NCI-H1436 (cell line): Measurements from ENCODE around the gene ASPN.

Source experiments
- DNase-seq: peaks from one replicate; lab custom pipeline; 2025; lab: John Stamatoyannopoulos, UW

Gene ASPN

DNA sequence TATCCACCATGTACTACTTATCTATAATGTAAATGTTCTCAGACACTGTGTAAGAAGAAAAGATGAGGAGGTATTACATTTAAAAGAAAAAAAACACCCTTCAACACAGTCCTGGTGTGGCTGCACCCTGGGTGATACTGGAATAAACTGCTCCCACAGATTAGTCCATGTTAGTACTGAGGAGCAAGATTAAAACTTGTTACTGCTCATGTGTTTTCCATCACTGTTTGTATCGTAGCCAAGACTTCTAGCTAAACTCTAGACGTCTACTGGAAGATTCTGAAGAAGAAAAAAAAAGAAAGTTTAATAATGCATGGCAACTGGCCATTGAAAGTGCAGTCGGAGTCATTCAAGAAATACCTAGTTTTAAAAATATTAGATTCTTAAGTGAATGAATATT lies at the start of gene ASPN:
Gene ASPN, minus strand, starts transcription at position 178 of the 400 bp plus-strand sequence.
- no peak for DNase-seq

DNA sequence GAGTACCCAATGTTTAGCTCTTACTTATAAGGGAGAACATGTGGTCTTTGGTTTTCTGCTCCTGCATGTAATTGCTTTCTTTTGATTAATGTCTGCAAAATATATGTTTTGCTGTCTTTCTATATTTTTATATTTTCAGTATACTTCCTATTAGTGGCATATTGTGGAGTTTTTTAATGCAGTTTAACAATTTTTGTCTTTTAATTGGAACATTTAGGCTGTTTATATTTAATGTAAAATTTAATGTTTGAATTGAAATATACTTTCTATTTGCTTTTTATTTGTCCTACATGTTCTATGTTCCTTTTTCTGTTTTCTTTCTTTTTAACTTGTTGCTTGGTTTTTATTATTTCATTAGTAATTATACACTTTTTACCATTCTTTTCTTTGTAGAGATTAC lies 48.6 kb upstream of the ASPN start:
- no peak for DNase-seq

DNA sequence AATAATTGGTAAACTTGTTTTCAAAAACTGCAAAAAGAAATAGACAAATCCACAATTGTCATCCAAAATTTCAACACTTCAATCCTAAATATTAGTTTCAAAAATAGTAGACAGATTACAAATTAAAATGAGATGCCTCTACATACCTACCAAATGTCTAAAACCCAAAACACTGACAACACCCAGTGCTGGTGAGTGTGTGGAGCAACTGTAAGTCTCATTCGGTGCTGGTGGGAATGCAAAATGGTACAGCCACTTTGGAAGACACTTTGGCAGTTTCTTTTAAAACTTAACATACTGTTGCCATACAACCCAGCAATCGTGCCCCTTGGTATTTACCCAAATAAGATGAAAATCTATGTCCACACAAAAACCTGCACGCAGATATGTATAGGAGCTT lies 46.8 kb upstream of the ASPN start:
- DNase-seq = no peak

DNA sequence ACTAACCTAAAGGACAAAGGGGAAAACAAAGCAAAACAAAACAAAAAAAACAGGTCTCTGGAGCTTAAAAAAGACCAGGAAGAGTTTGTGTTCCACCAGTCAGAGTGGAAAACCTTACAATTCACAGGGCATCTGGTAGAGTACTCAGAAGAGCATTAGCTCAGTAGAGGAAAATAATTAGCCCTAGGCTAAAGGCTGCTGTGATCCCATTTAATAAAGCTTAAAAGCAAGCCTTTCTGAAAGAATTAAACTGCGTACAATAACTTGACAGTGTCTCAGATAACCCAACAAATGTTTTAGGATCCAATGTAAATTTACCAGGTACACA lies 46.2 kb upstream of the ASPN start:
- DNase-seq = no peak

DNA sequence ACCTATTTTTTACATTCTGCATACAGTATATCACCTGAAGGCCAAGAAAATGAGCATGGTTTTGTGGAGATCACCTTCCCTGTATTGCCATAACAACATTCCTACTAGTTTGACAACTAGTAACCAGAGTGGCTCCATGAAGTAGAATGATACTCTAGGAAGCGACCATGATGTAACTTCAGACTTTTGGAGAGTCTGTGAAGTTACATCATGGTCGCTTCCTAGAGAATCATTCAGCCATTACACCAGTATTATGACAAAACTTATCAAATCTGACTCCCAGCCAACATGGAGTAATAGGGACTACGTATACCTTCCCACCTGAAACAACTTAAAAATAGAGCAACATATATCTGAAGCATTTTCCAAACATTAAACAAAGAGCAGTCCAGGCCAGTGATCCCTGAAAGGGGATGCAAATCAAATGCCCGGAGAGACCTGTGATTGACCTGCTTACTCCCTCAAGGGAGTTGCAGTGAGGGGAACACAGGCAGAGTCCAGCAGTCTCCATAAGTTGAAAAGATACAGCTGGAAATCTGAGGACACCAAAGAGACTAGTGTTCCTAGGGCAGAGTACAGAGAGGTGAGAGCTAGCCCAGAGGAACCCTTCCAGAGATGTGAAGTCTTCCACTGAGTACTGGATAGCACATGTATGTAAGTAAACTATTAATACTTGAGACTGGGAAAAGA lies 45.7 kb upstream of the ASPN start:
- DNase-seq = no peak

- no peak for DNase-seq
These were observed 45.1 kb upstream of the ASPN start for GRCh38 chr9:92527291-92527828.

GRCh38 chr9:92525306-92525705 lies 43.0 kb upstream of the ASPN start:
- no peak for DNase-seq

DNA sequence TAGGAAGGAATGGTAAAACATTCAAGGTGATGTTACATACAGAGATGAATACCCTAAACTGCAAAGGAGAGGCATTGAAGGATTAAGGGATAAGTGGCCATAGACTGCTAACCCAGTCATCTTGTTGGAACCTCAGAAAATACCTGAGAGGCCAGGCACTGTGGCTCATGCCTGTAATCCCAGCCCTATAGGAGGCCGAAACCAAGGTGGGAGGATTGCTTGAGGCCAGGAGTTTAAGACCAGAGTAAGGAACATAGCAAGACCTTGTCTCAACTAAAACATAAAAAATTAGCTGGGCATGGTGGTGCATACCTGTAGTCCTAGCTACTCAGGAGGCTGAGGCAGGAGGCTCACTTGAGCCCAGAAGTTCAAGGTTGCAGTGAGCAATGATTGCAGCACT lies 42.6 kb upstream of the ASPN start:
- no peak for DNase-seq

GRCh38 chr9:92522983-92523970 lies 41.0 kb upstream of the ASPN start:
- DNase-seq = no peak

GRCh38 chr9:92520837-92521236 lies 38.5 kb upstream of the ASPN start:
- DNase-seq = no peak

- no peak for DNase-seq
These were observed 35.9 kb upstream of the ASPN start for GRCh38 chr9:92518199-92518598.

GRCh38 chr9:92517046-92517445 lies 34.7 kb upstream of the ASPN start:
- no peak for DNase-seq

GRCh38 chr9:92516521-92516920 lies 34.2 kb upstream of the ASPN start:
- no peak for DNase-seq

DNA sequence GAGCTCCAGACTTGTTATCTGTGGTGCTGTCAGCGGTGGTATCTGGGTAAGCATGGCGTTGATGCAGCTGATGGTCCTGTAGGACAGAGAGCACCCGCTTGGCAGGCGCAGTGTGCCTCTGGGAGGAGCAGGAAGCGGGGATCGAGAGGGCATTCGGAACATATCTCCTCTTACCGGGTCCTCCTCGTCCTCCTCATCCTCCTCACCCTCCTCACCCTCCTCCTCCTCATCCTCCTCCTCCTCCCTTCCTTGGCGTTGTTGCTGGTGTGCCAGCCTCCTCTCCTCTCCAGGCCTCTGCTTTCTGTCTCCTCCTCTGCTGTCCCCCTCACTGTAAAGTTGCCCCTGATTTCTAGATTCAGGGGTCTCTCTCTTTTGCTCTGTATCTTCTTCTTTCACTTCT lies 32.3 kb upstream of the ASPN start:
- no peak for DNase-seq

- DNase-seq = no peak
These were observed 31.0 kb upstream of the ASPN start for GRCh38 chr9:92513349-92513748.

DNA sequence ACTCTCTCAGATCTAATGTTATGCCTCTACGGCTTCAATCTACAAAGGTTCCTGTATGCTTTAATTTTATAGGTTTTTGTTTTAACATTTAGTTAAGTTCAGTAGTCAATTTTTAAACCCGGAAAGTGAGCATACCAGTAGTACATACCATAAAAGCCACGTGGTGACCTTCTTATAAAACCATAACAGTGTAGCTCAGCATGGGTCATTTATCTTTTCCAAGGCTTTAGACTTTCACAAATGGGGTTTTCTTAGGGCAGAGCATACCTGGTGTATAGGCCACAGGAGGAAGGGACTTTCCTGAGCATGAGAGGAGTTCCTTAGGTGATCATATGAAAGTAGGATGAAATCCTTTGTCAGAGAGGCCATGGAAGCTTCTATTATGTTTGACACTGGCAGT lies 30.3 kb upstream of the ASPN start:
- DNase-seq = no peak

DNA sequence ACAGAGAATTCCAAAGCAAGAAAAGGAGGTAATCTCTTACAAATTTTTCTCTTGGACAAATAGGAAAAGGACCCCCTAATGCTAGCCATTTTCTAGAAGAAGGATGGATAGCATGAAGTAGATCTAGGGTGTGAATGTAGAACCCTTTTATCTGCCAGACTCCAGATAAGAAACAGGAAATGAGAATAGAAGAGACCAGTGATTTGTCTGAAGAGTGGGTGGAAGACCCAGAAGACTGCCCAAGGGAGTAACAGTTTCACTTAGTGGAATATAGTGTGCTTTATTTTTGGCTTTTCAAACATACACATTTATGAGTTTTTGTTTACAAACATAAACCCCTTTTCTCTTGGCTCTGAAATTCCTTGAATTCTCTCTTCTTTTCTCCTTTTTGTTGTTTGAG lies 28.4 kb upstream of the ASPN start:
- no peak for DNase-seq

GRCh38 chr9:92509050-92509449 lies 26.7 kb upstream of the ASPN start:
- no peak for DNase-seq

- no peak for DNase-seq
These were observed 25.9 kb upstream of the ASPN start for GRCh38 chr9:92508018-92508820.

GRCh38 chr9:92507496-92507895 lies 25.2 kb upstream of the ASPN start:
- DNase-seq = no peak

DNA sequence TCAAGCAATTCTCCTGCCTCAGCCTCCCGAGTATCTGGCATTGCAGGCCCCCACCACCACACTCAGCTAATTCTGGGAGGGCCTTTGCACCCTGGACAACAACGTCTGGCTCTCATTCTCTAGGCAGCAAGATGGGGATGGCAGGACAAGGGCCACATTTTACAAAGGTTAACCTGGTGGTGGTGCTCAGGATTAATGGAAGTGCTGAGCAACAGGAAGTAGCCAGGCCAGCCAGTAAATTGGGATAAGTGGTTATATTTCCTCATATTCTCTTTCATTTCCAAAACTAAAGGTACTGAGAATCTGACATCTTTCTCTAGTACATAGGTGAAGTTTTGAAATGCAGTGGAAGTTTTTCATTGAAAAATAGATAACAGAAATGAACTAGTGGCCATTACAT lies 24.7 kb upstream of the ASPN start:
- DNase-seq = no peak

- DNase-seq = no peak
These were observed 24.0 kb upstream of the ASPN start for GRCh38 chr9:92506184-92506857.
